ENCODE measurements around the gene ARHGAP20. TPM values are rescaled to one million over a fixed set of nuclear protein-coding genes. Genes with fewer than 3 reads are reported as not detected.

Gene ARHGAP20
- total RNA-seq, 4 donors from 2014 or later, result 31.1 to 52.2 (median 45.0) TPM

DNA sequence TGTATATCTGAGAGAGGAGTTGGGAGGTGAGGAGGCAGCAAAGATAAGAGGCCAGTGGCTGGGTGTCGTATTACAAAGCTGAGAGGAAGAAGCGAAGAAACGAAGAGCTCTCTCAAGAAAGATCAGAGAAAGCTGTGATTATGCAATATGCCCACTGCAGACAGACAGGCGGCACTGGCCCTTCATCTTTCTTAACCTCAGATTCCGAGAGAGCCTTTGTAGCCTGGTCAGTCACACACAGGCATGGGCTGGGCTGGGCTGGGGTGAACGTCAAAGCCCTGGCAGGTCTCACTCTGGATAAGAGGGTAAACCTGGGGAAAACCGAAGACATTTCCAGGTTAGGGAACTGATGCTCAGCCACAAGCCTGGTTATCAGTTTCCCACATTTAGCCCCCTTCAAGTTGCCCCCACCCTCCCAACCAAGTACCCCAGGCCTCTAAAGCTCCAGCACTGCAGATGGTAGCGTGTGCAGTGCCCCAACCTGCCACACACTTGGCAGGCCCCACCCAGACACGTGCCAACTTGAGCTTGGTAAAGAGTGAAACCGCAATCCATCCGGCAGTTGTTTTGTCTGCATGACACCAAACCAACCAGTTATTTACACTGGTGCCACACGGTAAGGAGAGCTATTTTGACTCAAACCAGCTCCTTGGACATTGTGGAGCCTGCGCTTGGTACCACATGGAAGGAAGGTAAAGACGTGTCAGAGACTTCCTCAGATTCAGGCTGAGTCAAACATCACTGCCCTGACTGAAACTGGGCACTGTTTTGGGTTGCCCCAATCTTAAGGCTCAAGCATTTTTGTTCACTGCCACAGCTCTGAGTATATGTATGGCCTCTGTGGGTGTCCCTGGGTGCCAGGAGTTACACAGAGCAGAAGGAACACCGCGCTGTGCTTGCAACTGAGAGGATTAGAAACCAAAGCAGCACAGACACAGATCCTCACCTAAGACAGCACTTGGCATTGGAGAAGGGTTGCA, 146.6 kb downstream of the ARHGAP20 start:
- TF ChIP-seq, protein P1, sequence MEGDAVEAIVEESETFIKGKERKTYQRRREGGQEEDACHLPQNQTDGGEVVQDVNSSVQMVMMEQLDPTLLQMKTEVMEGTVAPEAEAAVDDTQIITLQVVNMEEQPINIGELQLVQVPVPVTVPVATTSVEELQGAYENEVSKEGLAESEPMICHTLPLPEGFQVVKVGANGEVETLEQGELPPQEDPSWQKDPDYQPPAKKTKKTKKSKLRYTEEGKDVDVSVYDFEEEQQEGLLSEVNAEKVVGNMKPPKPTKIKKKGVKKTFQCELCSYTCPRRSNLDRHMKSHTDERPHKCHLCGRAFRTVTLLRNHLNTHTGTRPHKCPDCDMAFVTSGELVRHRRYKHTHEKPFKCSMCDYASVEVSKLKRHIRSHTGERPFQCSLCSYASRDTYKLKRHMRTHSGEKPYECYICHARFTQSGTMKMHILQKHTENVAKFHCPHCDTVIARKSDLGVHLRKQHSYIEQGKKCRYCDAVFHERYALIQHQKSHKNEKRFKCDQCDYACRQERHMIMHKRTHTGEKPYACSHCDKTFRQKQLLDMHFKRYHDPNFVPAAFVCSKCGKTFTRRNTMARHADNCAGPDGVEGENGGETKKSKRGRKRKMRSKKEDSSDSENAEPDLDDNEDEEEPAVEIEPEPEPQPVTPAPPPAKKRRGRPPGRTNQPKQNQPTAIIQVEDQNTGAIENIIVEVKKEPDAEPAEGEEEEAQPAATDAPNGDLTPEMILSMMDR (IDR thresholded peaks at IDR 0.05; ENCODE audit: low read depth), result no peak

DNA sequence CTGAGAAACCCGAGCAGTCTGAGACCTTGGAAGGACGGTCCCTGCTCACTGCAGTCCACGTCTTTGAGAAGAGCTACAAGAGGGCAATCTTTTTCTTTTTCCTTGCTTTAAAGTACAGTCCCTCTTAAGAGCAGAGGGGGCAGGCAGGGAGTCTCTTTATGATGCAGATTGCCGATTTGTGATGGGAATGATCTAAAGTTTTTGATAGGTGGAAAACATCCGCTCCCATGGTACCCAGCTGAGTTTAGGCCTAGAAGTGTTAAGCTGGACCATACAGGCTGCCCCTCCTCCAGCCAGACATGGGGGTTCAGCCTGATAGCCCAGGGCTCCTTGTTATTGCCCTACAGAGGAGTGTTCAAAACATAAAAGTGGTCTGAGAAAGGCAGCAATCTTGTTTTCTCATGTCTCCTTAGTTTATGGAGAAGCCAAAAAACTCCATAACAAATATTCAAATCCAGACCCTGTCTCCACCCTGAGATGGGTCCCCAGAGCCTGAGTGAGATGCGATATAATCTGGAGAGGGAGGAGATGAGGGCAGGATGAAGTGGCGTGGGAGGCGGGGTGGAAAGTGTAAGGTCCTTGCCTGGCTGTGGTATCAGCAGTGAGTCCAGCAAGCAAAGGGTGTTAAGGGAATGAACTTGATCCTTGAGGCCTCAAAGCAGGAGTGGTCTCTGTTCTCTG, 147.4 kb downstream of the ARHGAP20 start:
- TF ChIP-seq, protein P1 (IDR thresholded peaks at IDR 0.05; ENCODE audit: low read depth), result no peak

DNA sequence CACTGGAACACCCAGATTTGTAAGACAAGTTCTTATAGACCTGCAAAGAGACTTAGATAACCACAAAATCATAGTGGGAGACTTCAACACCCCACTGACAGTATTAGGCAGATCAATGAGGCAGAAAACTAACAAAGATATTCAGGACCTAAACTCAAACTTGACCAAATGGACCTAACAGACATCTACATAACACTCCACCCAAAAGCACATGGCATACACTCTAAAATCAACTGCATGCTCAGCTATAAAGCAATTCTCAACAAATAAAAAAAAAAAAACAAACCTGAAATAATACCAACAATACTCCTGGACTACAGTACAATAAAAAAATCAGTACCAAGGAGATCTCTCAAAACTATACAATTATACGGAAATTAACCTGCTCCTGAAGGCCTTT, 167.5 kb downstream of the ARHGAP20 start:
- TF ChIP-seq, protein P1 (IDR thresholded peaks at IDR 0.05; ENCODE audit: low read depth), result no peak

DNA sequence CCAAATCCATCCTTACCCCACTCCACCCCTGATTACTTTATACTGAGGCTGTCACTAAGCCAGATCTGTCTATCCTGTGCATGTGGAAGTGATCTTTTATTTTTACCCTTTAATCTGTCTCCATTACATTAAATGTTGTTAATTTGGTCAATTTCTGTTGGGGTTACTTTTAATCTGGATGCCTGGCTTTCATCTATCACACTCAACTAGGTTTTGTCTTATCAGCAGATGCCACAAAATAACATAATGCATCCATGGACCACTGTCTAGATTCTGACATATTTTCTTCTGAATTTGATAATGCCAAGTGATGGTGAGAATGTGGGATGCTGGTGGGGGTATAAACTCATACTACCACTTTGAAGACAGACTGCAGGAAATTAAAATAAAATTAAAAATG, 174.1 kb downstream of the ARHGAP20 start:
- TF ChIP-seq, protein P1 (IDR thresholded peaks at IDR 0.05; ENCODE audit: low read depth), result no peak

DNA sequence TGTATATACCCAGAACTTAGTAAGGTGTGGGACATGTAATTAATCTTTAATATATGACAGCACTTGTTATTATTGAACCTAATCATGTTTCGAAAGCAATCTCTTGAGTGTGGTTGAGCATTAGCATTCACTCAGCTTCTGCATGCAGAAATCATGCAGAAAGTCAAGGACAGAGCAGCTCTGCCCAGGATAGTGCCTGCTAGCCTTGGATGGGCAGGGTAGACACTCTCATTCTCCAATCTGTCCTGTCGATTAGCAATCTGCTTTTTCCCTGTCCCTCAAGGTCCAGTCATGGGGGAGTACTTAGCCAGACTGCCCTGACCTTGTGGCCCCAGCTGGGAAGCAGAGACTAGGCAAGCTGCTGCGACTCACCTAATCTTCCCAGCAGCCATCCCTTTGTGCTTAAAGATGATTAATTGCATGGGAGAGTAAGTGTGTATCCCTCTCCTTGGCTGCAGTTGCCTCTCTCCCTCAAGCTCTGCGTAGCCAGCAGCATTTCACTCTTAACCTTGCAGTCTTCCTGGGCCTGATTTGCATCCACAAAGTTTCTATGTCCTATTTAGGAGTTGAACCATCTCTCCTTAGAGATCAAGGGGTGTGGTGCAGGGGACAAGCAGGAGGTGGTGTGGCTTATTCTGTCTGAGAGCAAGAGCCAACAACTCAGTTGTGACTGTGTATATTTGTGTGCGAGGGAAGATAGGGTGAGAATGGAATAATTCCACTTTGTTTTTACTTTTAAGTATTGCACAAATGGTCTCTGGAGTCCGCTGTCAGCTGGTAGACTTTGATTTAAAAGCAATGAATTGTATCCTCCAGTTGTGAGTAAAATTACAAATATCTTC, 181.1 kb downstream of the ARHGAP20 start:
- TF ChIP-seq, protein P1 (IDR thresholded peaks at IDR 0.05; ENCODE audit: low read depth), result no peak

DNA sequence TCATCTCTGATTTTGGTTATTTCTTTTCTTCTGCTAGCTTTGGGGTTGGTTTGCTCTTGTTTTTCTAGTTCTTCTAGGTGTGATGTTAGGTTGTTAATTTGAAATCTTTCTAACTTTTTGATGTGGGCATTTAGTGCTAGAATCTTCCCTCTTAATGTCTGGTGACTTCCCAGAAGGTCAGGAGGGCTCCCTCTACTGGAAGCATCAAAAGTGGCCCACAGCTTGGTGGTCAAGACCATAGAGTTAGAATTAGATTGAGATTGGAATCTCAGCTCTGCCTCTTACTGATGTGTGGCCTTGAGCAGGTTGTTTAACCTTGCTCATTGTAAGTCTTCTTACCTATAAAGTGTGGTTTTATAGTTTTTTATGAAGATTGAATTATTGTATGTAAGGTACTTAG, 183.2 kb downstream of the ARHGAP20 start:
- TF ChIP-seq, protein P1 (IDR thresholded peaks at IDR 0.05; ENCODE audit: low read depth), result no peak
